Left lung (tissue), 10 donors: ENCODE results near the gene CDHR4. TPM values are rescaled to one million over a fixed set of nuclear protein-coding genes. Genes with fewer than 3 reads are reported as not detected.
"Not testable (repeated sequence)": the region's sequence is repeated elsewhere in the genome, so short reads cannot be mapped to it uniquely, and the experiment has no call there.

Source experiments
- ATAC-seq: fragments of 200-7000 bp; cut with Tn5 transposase; one replicate; pipeline ENCODE4 v1.9.1; 2020; ENCODE audit warnings: moderate library complexity
- DNase-seq, 4 donors: peaks; one replicate each; pipeline ENCODE4 v3.0.0-alpha.2; 2013 to 2020
- H3K27ac ChIP-seq, 2 donors: fragments of 200-600 bp; sonication (generic) in 1 of 2; one replicate each; pipeline versions ENCODE4 v1.5.0 to v1.8.0; 2020 to 2021
- H3K27me3 ChIP-seq, 2 donors: fragments of 200-600 bp; sonication (generic) in 1 of 2; one replicate each; pipeline versions ENCODE4 v1.5.0 to v1.8.0; 2020 to 2021
- H3K36me3 ChIP-seq, 2 donors: fragments of 200-600 bp; sonication (generic) in 1 of 2; one replicate each; pipeline versions ENCODE4 v1.5.0 to v1.8.0; 2020 to 2021
- H3K4me1 ChIP-seq, 2 donors: fragments of 200-600 bp; one replicate each; pipeline ENCODE4 v1.8.0; 2021
- H3K4me3 ChIP-seq, 2 donors: fragments of 200-600 bp; sonication (generic) in 1 of 2; one replicate each; pipeline versions ENCODE4 v1.5.0 to v1.8.0; 2020 to 2021; ENCODE audit warnings: mild to moderate bottlenecking in 1 of 2
- H3K9me3 ChIP-seq, 2 donors: fragments of 200-600 bp; sonication (generic) in 1 of 2; one replicate each; pipeline versions ENCODE4 v1.5.0 to v1.8.0; 2020 to 2021
- intact Hi-C, 2 donors: fragments of 100-400 bp; cut with DNase I; formaldehyde crosslinking; loops; one replicate each; pipeline versions ENCODE4 v1.11.2 to v1.14.2; 2022
- polyA plus RNA-seq, 6 donors: library from polyadenylated mRNA; unstranded; fragments of 120-200 nt; gene quantifications; one replicate each; pipeline ENCODE4 v1.2.1, GENCODE V29; 2013; ENCODE audit not compliant: insufficient read length in 6 of 6
- total RNA-seq, 2 donors: library from RNA; stranded (reverse); fragmentation: NEBNext Ultra II Directional; extraction: Animal tissue kit (Norgen Biotek cat#: 25700); gene quantifications; one replicate each; pipeline ENCODE4 v1.2.1, GENCODE V29; 2021
- TF ChIP-seq, protein P1 (sequence below), 2 donors: fragments of 200-600 bp; sonication (generic) in 1 of 2; IDR thresholded peaks; one replicate each; pipeline versions ENCODE4 v1.5.0 to v1.8.0; 2021; ENCODE audit warnings: antibody characterized with exemption in 2 of 2
- donor health status: DM: no; HTN: yes; CAD: no.
- donor health status: DM: no; HTN: no; CAD: no.

CDHR4 gene
- total and polyA plus RNA-seq, 8 donors = 0.20 to 6.5 (median 3.8) TPM

DNA sequence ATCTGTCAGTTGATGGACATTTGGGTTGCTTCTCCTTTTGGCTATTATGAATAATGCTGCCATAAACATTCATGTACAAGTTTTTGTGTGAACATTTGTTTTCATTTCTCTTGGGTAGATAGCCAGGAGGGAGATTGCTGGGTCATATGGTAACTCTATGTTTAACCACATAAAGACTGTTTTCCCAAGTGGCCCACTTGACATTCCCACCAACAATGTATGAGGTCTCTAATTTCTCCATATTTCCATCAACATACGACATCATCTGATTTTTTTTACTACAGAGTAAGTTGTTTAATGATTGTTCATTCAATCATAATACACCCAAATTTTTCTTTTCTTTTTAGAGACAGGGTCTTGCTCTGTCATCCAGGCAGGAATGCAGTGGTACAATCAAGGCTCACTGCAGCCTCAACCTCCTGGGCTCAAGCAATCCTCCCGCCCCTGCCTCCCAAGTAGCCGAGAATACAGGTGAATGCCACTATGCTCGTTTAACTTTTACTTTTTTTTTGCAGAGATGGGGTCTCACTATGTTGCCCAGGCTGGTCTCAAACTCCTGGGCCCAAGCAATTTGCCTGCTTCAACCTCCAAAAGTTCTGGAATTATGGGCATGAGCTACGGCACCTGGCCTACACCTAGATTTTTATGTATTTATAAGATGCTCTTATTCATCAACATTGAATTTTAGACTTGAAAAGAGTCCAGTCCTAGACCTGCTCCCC is 20.2 kb downstream of the CDHR4 start:
- intact Hi-C loops = no loop called here
- Histone ChIP-seq H3K4me1 (peaks cover under 1 to 36% of the 10 kb centered on the region in 2 donors), H3K27ac (no peak overlapping the region), H3K9me3 (no peaks in the 10 kb centered on the region), H3K36me3 (peaks cover 0 to 51% of the 10 kb centered on the region in 2 donors), H3K27me3 (no peaks in the 10 kb centered on the region), H3K4me3 (no peak overlapping the region)
- ATAC-seq (no peak), DNase-seq (no peak)
- TF ChIP-seq, protein P1, sequence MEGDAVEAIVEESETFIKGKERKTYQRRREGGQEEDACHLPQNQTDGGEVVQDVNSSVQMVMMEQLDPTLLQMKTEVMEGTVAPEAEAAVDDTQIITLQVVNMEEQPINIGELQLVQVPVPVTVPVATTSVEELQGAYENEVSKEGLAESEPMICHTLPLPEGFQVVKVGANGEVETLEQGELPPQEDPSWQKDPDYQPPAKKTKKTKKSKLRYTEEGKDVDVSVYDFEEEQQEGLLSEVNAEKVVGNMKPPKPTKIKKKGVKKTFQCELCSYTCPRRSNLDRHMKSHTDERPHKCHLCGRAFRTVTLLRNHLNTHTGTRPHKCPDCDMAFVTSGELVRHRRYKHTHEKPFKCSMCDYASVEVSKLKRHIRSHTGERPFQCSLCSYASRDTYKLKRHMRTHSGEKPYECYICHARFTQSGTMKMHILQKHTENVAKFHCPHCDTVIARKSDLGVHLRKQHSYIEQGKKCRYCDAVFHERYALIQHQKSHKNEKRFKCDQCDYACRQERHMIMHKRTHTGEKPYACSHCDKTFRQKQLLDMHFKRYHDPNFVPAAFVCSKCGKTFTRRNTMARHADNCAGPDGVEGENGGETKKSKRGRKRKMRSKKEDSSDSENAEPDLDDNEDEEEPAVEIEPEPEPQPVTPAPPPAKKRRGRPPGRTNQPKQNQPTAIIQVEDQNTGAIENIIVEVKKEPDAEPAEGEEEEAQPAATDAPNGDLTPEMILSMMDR (IDR thresholded peaks at IDR 0.05) = no peak

DNA sequence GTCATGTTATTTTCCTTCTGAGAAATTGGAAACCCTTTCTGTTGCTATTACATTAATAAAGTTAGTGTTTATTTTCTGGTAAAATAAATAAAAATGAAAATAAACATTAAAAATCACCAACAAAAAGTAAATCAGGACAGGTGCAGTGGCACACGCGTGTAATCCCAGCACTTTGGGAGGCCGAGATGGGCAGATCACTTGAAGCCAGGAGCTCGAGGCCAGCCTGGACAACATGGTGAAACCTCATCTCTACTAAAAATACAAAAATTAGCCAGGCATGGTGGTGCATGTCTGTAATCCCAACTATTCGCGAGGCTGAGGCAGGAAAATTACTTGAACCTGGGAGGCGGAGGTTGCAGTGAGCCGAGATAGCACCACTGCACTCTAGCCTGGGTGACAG is 23.6 kb downstream of the CDHR4 start:
- intact Hi-C loops = not testable (repeated sequence)

DNA sequence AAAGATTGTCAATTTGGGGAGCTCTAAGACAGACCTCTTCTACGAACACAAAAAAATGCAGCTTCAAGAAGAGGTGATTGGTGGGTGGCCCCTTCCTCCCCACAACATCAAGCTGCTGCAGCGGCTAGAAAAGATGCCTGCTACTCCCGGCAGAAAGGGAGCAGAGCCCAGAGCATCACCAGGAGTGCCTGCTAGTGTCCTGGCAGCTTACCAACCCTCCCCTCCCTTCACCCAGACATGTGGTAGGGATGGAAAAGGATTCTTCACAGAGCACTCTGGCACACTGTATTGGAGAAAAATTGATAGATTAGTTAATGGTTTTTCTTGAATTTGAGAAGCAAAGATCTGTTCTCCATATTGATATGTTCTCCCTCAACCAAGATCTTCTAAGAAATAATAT is 24.1 kb downstream of the CDHR4 start:
- TF ChIP-seq, protein P1 (IDR thresholded peaks at IDR 0.05) = no peak
- ATAC-seq = no peak
- no peak for DNase-seq
- peaks cover 0 to 24% of the 10 kb centered on the region in 2 donors for H3K36me3 ChIP-seq
- no peak overlapping the region for H3K27ac ChIP-seq
- intact Hi-C loops = no loop called here
- peaks cover 0 to 23% of the 10 kb centered on the region in 2 donors for H3K4me1 ChIP-seq
- no peaks in the 10 kb centered on the region for H3K9me3 ChIP-seq
- H3K27me3 ChIP-seq = no peaks in the 10 kb centered on the region
- no peak overlapping the region for H3K4me3 ChIP-seq

More for the DNA sequence above, 23.6 kb downstream of the CDHR4 start:
- not testable (repeated sequence) for H3K27me3 ChIP-seq, ATAC-seq, DNase-seq, H3K9me3 ChIP-seq, H3K27ac ChIP-seq, H3K4me3 ChIP-seq
- Histone ChIP-seq H3K36me3 (peaks cover 0 to 24% of the 10 kb centered on the region in 2 donors), H3K4me1 (peaks cover 0 to 22% of the 10 kb centered on the region in 2 donors)

DNA sequence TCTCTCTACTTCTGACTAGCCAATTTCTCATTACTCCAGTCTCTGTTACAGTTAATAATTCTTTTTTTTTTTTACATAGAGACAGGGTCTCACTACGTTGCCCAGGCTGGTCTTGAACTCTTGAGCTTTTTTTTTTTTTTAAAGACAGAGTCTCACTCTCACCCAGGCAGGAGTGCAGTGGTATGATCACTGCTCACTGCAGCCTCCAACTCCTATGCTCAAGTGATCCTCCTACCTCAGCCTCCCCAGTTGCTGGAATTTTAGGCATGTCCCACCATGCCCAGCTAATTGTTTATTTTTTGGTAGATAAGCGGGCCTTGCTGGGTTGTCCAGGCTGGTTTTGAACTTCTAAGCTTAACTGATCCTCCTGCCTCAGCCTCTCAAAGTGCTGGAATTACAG is 27.0 kb downstream of the CDHR4 start:
- Histone ChIP-seq H3K27ac (no peak overlapping the region), H3K36me3 (peaks cover 0 to 31% of the 10 kb centered on the region in 2 donors), H3K27me3 (no peaks in the 10 kb centered on the region), H3K4me3 (no peak overlapping the region), H3K4me1 (peaks cover 0 to 15% of the 10 kb centered on the region in 2 donors), H3K9me3 (no peaks in the 10 kb centered on the region)
- ATAC-seq = no peak
- intact Hi-C loops = no loop called here
- TF ChIP-seq, protein P1 (IDR thresholded peaks at IDR 0.05) = no peak
- no peak for DNase-seq

DNA sequence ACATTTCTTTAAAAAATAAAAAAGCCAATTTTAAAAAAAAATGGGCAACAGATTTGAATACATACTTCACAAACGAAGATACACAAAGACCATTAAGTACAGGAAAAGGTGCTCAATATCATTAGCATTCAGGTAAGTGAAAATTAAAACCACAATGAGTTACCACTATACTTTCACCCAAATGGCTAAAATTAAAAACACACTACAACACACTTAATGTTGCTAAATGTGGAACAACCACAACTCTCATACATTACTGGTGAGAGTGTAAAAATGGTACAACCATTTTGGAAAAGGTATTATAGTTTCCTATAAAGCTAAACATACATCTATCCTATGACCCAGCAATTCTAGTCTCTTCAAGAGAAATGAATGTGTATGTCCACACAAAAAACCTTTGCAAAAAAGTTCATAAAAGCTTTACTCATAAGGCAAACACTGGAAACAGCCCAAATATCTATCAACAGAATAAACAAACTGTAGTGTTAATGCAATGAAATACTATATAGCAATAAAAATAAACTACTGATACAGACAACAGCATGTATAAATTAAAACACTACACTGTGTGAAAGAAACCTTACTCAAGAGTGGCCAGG is 28.2 kb downstream of the CDHR4 start:
- DNase-seq = no peak
- Histone ChIP-seq H3K27ac (no peak overlapping the region), H3K9me3 (no peaks in the 10 kb centered on the region), H3K36me3 (peaks cover 0 to 20% of the 10 kb centered on the region in 2 donors), H3K4me1 (peaks cover 0 to 15% of the 10 kb centered on the region in 2 donors), H3K4me3 (no peak overlapping the region), H3K27me3 (no peaks in the 10 kb centered on the region)
- intact Hi-C loops = no loop called here
- TF ChIP-seq, protein P1 (IDR thresholded peaks at IDR 0.05) = no peak
- ATAC-seq = no peak
